Endothelial cell of umbilical vein (primary cell): ENCODE data around the gene FBXO5.

ENCODE experiments used
- EZH2 ChIP-seq: IDR thresholded peaks from 2 replicates; pipeline ENCODE4 v1.6.1; 2012; ENCODE audit warnings: borderline replicate concordance, low read depth, mild to moderate bottlenecking, moderate library complexity, low read length, inconsistent platforms; ENCODE audit not compliant: severe bottlenecking
- GATA2 ChIP-seq: IDR thresholded peaks from 2 replicates; pipeline ENCODE4 v1.7.0; 2011; ENCODE audit warnings: low read depth, mild to moderate bottlenecking, moderate library complexity, mixed read lengths, low read length; ENCODE audit not compliant: insufficient read length, insufficient read depth
- MYC ChIP-seq: IDR thresholded peaks from one replicate; pipeline ENCODE4 v1.6.1; 2011; ENCODE audit warnings: mild to moderate bottlenecking, low read depth, low read length
- POLR2A ChIP-seq: IDR thresholded peaks from 2 replicates; pipeline ENCODE4 v1.6.1; 2012; ENCODE audit warnings: low read depth, mild to moderate bottlenecking, control low read depth, low read length
- POLR2AphosphoS5 ChIP-seq: IDR thresholded peaks from 2 replicates; pipeline ENCODE4 v1.6.1; 2012; ENCODE audit warnings: low read depth, mild to moderate bottlenecking, control low read depth, low read length, moderate library complexity; ENCODE audit not compliant: insufficient read depth
- TF ChIP-seq, protein P1 (sequence below), 2 donors: IDR thresholded peaks; 1 replicate in 1 of 2; 2 replicates in 1 of 2; pipeline ENCODE4 v1.5.1; 2011; ENCODE audit warnings: low read length in 2 of 2, mild to moderate bottlenecking in 2 of 2, moderate library complexity in 2 of 2, control low read depth in 1 of 2, inconsistent platforms in 1 of 2, low read depth in 1 of 2; ENCODE audit not compliant: insufficient read depth in 1 of 2; ENCODE audit errors: extremely low read depth in 1 of 2
- TF ChIP-seq, protein P2 (sequence below): IDR thresholded peaks from 2 replicates; pipeline ENCODE4 v1.6.1; 2011; ENCODE audit not compliant: insufficient read depth, insufficient read length

DNA sequence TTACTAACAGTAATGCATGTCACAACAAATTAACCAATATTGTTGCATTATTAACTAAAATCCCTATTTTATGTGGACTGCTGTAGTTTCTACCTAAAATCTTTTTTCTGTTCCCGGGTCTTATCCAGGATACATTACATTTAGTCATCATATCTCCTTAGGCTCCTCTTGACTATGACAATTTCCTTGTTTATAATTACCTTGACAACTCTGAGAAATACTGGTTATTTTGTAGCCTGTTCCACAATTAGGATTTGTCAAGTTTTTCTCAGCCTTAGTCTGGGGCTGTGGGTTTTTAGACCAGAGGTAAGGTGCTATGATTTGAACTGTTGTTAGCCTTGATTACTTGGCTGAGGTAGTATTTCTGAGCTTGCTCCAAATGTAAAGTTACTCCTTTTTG is 3.7 kb downstream of the FBXO5 start:
- TF ChIP-seq EZH2: no peak
- TF ChIP-seq, protein P1, sequence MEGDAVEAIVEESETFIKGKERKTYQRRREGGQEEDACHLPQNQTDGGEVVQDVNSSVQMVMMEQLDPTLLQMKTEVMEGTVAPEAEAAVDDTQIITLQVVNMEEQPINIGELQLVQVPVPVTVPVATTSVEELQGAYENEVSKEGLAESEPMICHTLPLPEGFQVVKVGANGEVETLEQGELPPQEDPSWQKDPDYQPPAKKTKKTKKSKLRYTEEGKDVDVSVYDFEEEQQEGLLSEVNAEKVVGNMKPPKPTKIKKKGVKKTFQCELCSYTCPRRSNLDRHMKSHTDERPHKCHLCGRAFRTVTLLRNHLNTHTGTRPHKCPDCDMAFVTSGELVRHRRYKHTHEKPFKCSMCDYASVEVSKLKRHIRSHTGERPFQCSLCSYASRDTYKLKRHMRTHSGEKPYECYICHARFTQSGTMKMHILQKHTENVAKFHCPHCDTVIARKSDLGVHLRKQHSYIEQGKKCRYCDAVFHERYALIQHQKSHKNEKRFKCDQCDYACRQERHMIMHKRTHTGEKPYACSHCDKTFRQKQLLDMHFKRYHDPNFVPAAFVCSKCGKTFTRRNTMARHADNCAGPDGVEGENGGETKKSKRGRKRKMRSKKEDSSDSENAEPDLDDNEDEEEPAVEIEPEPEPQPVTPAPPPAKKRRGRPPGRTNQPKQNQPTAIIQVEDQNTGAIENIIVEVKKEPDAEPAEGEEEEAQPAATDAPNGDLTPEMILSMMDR (IDR thresholded peaks at IDR 0.05; ENCODE audit: extremely low read depth in 1 of 2, insufficient read depth in 1 of 2, low read depth in 1 of 2, low read length in 2 of 2): no peak
- TF ChIP-seq POLR2A: no peak
- no peak for TF ChIP-seq GATA2
- no peak for TF ChIP-seq POLR2AphosphoS5
- TF ChIP-seq, protein P2, sequence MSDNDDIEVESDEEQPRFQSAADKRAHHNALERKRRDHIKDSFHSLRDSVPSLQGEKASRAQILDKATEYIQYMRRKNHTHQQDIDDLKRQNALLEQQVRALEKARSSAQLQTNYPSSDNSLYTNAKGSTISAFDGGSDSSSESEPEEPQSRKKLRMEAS: no peak
- no peak for TF ChIP-seq MYC
